Neural cell (in vitro differentiated cells): ENCODE results near the gene FAM83B. TPM values are rescaled to one million over a fixed set of nuclear protein-coding genes. Genes with fewer than 3 reads are reported as not detected.
A peak's percentile ranks its signal among the peaks of the same experiment; 100 is the strongest.

Experiments
- H2AFZ ChIP-seq: fragments of 200-600, 300-800 bp; sonication (generic), shearing (Covaris generic); 2 replicates; pipeline ENCODE4 v1.6.0; 2014; ENCODE audit warnings: low read depth, mild to moderate bottlenecking, antibody characterized with exemption, low read length, moderate library complexity
- H3F3A ChIP-seq: fragments of 200-600 bp; shearing (Covaris generic); 2 replicates; pipeline ENCODE4 v1.6.1; 2016; ENCODE audit warnings: mild to moderate bottlenecking, moderate library complexity, mixed read lengths, antibody characterized with exemption, low read length; ENCODE audit not compliant: insufficient read depth, poor library complexity, severe bottlenecking
- H3K27ac ChIP-seq: fragments of 200-600, 300-800 bp; sonication (generic), shearing (Covaris generic); 2 replicates; pipeline ENCODE4 v1.5.1; 2014; ENCODE audit warnings: mild to moderate bottlenecking, low read length, moderate library complexity
- H3K27me3 ChIP-seq: fragments of 300-800, 200-600 bp; sonication (generic), shearing (Covaris generic); 2 replicates; pipeline ENCODE4 v1.6.0; 2014; ENCODE audit warnings: mild to moderate bottlenecking, low read depth, low read length, moderate library complexity; ENCODE audit not compliant: insufficient read depth
- H3K36me3 ChIP-seq: fragments of 300-800, 200-600 bp; sonication (generic), shearing (Covaris generic); 2 replicates; pipeline ENCODE4 v1.5.1; 2014; ENCODE audit warnings: mild to moderate bottlenecking, antibody characterized with exemption, low read length, moderate library complexity; ENCODE audit not compliant: insufficient read depth
- H3K4me2 ChIP-seq: fragments of 300-800, 200-600 bp; sonication (generic), shearing (Covaris generic); 2 replicates; pipeline ENCODE4 v1.6.0; 2014; ENCODE audit warnings: mild to moderate bottlenecking, low read length
- H3K4me3 ChIP-seq: fragments of 300-800, 200-600 bp; sonication (generic), shearing (Covaris generic); 2 replicates; pipeline ENCODE4 v1.5.1; 2014; ENCODE audit warnings: mild to moderate bottlenecking, low read length, moderate library complexity
- H3K79me2 ChIP-seq: fragments of 200-600 bp; shearing (Covaris generic); replicated peaks from 2 replicates; pipeline ENCODE4 v1.6.0; 2014; ENCODE audit warnings: mild to moderate bottlenecking, low read length, moderate library complexity; ENCODE audit not compliant: insufficient read depth
- H3K9ac ChIP-seq: fragments of 300-800, 200-600 bp; sonication (generic), shearing (Covaris generic); 2 replicates; pipeline ENCODE4 v1.6.1; 2016; ENCODE audit warnings: mild to moderate bottlenecking, low read length, mixed read lengths
- H3K9me2 ChIP-seq: fragments of 200-600 bp; shearing (Covaris generic); 2 replicates; pipeline ENCODE4 v1.6.1; 2016; ENCODE audit warnings: mild to moderate bottlenecking, low read length, mixed read lengths; ENCODE audit not compliant: insufficient read depth
- H3K9me3 ChIP-seq: fragments of 200-600, 300-800 bp; sonication (generic), shearing (Covaris generic); 2 replicates; pipeline ENCODE4 v1.6.1; 2016; ENCODE audit warnings: mild to moderate bottlenecking, mixed run types, low read length, moderate library complexity, mixed read lengths
- H4K20me1 ChIP-seq: fragments of 200-600 bp; shearing (Covaris generic); 2 replicates; pipeline ENCODE4 v1.6.1; 2016; ENCODE audit warnings: mild to moderate bottlenecking, mixed run types; ENCODE audit not compliant: insufficient read depth
- EP300 ChIP-seq: fragments of 450-650 bp; conservative IDR thresholded peaks from 2 replicates; pipeline ENCODE4 v1.6.1; 2014; ENCODE audit warnings: antibody characterized with exemption, mild to moderate bottlenecking, moderate library complexity; ENCODE audit not compliant: poor library complexity, severe bottlenecking
- EZH2 ChIP-seq: fragments of 200-600, 300-800 bp; shearing (Covaris generic), sonication (generic); IDR thresholded peaks from 2 replicates; pipeline ENCODE4 v1.6.1; 2014; ENCODE audit warnings: antibody characterized with exemption, low read length, borderline replicate concordance, mild to moderate bottlenecking; ENCODE audit not compliant: insufficient read depth, poor library complexity, severe bottlenecking
- MXI1 ChIP-seq: fragments of 450-650 bp; conservative IDR thresholded peaks from 2 replicates; pipeline ENCODE4 v1.6.1; 2014; ENCODE audit warnings: antibody characterized with exemption, mild to moderate bottlenecking; ENCODE audit not compliant: poor library complexity, severe bottlenecking
- POLR2AphosphoS5 ChIP-seq: IDR thresholded peaks from 2 replicates; pipeline ENCODE4 v1.6.1; 2012
- RAD21 ChIP-seq: fragments of 450-650 bp; conservative IDR thresholded peaks from 2 replicates; pipeline ENCODE4 v1.6.1; 2014; ENCODE audit warnings: antibody characterized with exemption, mild to moderate bottlenecking, moderate library complexity
- SMC3 ChIP-seq: fragments of 450-650 bp; conservative IDR thresholded peaks from 2 replicates; pipeline ENCODE4 v1.6.1; 2014; ENCODE audit warnings: antibody characterized with exemption, mild to moderate bottlenecking, moderate library complexity; ENCODE audit not compliant: poor library complexity
- TAF1 ChIP-seq: IDR thresholded peaks from 2 replicates; pipeline ENCODE4 v1.6.1; 2012; ENCODE audit warnings: low read depth
- polyA plus RNA-seq: library from polyadenylated mRNA; depleted of rRNA; stranded (reverse); fragments of >200 nt; gene quantifications from 2 replicates; pipeline ENCODE4 v1.2.3, GENCODE V29; 2014
- TF ChIP-seq, protein P1 (sequence below): IDR thresholded peaks from 2 replicates; pipeline ENCODE4 v1.6.1; 2012; ENCODE audit warnings: borderline replicate concordance
- TF ChIP-seq, protein P2 (sequence below): fragments of 450-650 bp; IDR thresholded peaks from 2 replicates; pipeline ENCODE4 v1.5.1; 2014; ENCODE audit warnings: antibody characterized with exemption, mild to moderate bottlenecking, moderate library complexity; ENCODE audit not compliant: poor library complexity, severe bottlenecking

FAM83B gene
- polyA plus RNA-seq, 1 donor from 2014 or later: not detected

DNA sequence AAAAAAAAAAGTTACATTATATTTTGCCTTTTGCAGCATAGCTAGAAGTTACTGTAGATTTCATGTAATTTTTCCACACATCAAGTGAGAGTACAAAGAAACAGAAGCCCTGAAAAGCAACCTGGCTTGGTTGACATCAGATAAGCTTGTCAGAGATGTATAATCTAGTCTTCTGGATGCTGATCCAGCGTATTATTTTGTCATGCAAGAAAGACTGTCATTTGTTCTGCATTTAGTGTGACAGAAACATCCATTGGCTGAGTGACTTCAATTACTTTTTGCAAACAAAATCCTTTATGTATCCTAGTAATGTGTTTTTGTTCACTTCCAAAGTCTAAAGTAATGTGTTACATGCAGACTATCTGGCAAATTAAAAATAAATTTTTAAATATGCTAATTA lies 75.3 kb downstream of the FAM83B start:
- Histone ChIP-seq H2AFZ (no peak overlapping the region), H3K9ac (no peak overlapping the region)

GRCh38 chr6:54929245-54929909 lies 82.8 kb downstream of the FAM83B start:
- Histone ChIP-seq H4K20me1 (no peaks in the 10 kb centered on the region), H3K4me3 (no peak overlapping the region), H3K9me2 (no peaks in the 10 kb centered on the region), H3K27me3 (no peaks in the 10 kb centered on the region), H3K27ac (no peak overlapping the region), H3K9ac (no peak overlapping the region), H3K4me2 (no peak overlapping the region), H3K36me3 (no peaks in the 10 kb centered on the region), H3K79me2 (no peaks in the 10 kb centered on the region), H3K9me3 (peaks cover 3% of the 10 kb centered on the region), H3F3A (no peaks in the 10 kb centered on the region), H2AFZ (no peak overlapping the region)
- TF ChIP-seq POLR2AphosphoS5 (no peak), SMC3 (no peak), EP300 (no peak), EZH2 (no peak), MXI1 (no peak), RAD21 (no peak), TAF1 (no peak)
- TF ChIP-seq, protein P1, sequence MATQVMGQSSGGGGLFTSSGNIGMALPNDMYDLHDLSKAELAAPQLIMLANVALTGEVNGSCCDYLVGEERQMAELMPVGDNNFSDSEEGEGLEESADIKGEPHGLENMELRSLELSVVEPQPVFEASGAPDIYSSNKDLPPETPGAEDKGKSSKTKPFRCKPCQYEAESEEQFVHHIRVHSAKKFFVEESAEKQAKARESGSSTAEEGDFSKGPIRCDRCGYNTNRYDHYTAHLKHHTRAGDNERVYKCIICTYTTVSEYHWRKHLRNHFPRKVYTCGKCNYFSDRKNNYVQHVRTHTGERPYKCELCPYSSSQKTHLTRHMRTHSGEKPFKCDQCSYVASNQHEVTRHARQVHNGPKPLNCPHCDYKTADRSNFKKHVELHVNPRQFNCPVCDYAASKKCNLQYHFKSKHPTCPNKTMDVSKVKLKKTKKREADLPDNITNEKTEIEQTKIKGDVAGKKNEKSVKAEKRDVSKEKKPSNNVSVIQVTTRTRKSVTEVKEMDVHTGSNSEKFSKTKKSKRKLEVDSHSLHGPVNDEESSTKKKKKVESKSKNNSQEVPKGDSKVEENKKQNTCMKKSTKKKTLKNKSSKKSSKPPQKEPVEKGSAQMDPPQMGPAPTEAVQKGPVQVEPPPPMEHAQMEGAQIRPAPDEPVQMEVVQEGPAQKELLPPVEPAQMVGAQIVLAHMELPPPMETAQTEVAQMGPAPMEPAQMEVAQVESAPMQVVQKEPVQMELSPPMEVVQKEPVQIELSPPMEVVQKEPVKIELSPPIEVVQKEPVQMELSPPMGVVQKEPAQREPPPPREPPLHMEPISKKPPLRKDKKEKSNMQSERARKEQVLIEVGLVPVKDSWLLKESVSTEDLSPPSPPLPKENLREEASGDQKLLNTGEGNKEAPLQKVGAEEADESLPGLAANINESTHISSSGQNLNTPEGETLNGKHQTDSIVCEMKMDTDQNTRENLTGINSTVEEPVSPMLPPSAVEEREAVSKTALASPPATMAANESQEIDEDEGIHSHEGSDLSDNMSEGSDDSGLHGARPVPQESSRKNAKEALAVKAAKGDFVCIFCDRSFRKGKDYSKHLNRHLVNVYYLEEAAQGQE: no peak
- TF ChIP-seq, protein P2, sequence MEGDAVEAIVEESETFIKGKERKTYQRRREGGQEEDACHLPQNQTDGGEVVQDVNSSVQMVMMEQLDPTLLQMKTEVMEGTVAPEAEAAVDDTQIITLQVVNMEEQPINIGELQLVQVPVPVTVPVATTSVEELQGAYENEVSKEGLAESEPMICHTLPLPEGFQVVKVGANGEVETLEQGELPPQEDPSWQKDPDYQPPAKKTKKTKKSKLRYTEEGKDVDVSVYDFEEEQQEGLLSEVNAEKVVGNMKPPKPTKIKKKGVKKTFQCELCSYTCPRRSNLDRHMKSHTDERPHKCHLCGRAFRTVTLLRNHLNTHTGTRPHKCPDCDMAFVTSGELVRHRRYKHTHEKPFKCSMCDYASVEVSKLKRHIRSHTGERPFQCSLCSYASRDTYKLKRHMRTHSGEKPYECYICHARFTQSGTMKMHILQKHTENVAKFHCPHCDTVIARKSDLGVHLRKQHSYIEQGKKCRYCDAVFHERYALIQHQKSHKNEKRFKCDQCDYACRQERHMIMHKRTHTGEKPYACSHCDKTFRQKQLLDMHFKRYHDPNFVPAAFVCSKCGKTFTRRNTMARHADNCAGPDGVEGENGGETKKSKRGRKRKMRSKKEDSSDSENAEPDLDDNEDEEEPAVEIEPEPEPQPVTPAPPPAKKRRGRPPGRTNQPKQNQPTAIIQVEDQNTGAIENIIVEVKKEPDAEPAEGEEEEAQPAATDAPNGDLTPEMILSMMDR: no peak

More for the DNA sequence above, 75.3 kb downstream of the FAM83B start:
- peak overlapping the region; percentile 53 for H3K27ac ChIP-seq
- H3K36me3 ChIP-seq: no peaks in the 10 kb centered on the region
- H3K4me2 ChIP-seq: peak overlapping the region; percentile 13
- no peaks in the 10 kb centered on the region for H3K79me2 ChIP-seq
- H4K20me1 ChIP-seq: no peaks in the 10 kb centered on the region
- TF ChIP-seq, protein P2: no peak
- TF ChIP-seq RAD21 (no peak), TAF1 (no peak), MXI1 (no peak), SMC3 (no peak), EZH2 (no peak), POLR2AphosphoS5 (peak; percentile 88), EP300 (peak; percentile 98)
- H3K9me3 ChIP-seq: no peaks in the 10 kb centered on the region
- no peaks in the 10 kb centered on the region for H3K9me2 ChIP-seq
- H3K4me3 ChIP-seq: no peak overlapping the region
- peaks cover 3% of the 10 kb centered on the region for H3F3A ChIP-seq
- H3K27me3 ChIP-seq: no peaks in the 10 kb centered on the region
